CD4-positive, alpha-beta T cell treated with Interleukin-21 for 1 hour (primary cell): ENCODE data around the gene FAM120AOS.

Source experiments
- DNase-seq: peaks from one replicate; pipeline ENCODE4 v3.0.0-alpha.2; 2020

FAM120AOS gene

GRCh38 chr9:93453047-93453914 is at the start of gene FAM120AOS:
Gene FAM120AOS, minus strand, starts transcription at chr9:93453581. Its CDS starts 872 bp downstream, at chr9:93452709.
- peak; percentile 86 for DNase-seq

DNA sequence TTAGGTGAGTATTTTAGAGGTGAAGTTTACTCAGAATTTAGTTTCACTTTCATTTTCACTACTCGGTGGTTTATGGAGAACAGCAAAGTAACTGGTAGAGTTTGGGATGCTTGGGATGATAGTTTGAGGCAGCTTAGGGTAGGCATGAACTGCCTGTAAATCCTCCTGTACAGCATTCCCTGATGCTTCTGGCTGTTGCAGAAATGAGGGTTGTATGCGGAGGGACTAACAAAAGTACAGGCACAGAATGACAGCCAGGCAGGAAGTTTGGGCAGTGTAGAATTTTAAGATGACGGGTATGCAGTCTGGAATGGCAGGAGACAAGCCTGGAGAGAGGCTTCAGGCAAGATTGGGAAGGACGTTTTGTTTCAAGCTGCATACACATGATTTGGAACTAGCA is 48.0 kb upstream of the FAM120AOS start:
- DNase-seq, result peak; percentile 24

- no peak for DNase-seq
These were observed 47.4 kb upstream of the FAM120AOS start for GRCh38 chr9:93500571-93501298.

GRCh38 chr9:93496285-93496684 is 42.9 kb upstream of the FAM120AOS start:
- DNase-seq, result no peak

- no peak for DNase-seq
These were observed 40.6 kb upstream of the FAM120AOS start for GRCh38 chr9:93493949-93494348.

- no peak for DNase-seq
These were observed 38.9 kb upstream of the FAM120AOS start for GRCh38 chr9:93492327-93492726.

DNA sequence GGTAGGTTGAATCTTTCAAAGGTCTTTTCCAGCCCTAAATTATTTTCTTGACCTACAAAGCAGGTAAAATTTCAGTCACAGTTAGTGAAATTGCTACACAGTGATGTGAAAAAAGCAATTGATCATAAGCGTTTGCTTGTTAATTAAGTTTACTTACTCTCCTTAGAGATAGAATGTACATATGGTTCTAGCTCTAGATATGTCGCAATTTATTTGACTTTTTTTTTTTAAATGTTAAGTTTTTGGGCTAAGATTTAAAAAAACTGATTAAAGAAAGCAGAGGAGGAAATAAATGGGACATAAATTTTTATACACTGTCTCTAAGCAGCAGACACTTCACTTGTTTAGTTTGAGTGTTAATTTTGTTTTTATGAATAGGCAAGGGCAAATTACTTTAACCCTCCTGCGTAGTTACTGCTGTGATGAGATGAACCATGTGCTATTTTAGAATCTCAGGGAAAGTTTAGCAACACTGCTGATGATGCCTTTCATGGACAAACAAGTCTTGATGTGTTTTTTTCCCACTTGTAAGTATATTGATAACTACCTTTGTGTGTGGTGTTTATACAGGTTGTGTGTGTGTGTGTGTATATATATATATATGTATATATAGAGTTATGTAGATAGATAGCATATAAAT is 38.3 kb upstream of the FAM120AOS start:
- no peak for DNase-seq

GRCh38 chr9:93488244-93488643 is 34.9 kb upstream of the FAM120AOS start:
- no peak for DNase-seq

GRCh38 chr9:93486268-93486667 is 32.9 kb upstream of the FAM120AOS start:
- DNase-seq, result no peak

DNA sequence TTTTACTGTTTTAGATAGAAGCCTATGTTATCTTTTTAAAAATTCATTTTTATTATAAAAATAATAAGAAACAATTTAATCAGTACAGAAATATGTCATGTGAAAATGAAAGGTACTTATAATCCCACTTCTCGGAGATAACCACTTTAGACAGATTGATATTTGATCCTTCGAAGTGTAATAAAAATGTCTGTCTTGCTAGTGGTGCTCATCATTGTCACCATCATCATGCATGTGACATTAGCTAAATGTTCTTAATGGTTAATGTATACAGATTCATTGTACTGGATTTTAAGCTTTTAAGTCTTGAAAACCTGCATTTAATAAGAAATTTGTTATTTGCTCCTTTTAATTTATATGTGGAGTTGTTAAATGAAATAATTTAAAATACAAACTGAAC is 30.1 kb upstream of the FAM120AOS start:
- no peak for DNase-seq

DNA sequence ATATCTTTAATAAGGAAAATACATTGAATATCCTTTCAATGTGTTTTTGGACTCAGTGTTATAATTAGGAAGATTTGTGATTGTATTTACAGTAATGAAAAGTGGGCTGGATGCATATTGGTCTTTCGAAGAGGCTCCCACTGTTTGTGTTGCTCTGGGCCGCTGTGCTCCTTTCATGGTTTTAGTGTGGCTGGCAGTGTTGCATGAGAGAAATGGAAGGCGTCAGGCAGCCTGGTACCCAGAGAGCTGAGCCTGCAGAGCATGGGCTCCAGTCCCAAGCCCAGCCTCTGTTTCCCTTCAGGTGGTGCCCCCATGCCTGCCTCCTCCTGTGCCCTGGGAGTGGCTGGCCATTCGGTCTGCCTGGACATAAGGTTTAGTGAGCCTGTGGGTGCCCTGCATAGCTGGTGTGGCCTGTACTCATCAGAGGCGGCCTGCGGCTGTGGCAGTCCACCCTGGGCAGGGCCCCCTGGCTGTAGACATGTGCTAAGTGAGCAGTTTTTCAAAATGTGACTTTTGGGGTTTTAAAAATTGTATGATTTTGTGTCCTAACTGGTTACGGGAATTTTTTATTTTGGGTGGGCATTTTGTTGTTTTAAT is 27.4 kb upstream of the FAM120AOS start:
- no peak for DNase-seq

- no peak for DNase-seq
These were observed 26.9 kb upstream of the FAM120AOS start for GRCh38 chr9:93480262-93480661.

GRCh38 chr9:93479726-93480125 is 26.3 kb upstream of the FAM120AOS start:
- DNase-seq, result no peak

- DNase-seq, result no peak
These were observed 24.0 kb upstream of the FAM120AOS start for GRCh38 chr9:93477397-93477796.

DNA sequence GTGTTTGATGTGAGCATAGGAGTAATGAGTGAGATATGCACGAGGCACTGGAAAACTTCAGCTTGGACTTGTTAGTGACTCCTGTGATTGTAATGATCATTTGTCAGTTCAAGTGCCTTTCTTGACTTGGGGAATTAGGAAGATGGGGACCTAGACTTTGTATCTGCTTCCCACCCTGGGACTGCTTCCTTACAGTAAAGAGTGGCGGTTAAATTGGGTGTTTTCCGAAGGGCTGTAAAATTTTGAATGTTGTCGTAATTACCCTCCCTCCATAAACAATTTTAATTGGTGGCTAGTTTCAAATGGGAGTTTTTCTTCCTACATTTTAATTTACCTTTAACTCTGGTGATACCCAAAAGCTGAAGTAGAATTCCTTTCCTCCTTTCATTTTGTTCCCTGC is 23.5 kb upstream of the FAM120AOS start:
- no peak for DNase-seq

DNA sequence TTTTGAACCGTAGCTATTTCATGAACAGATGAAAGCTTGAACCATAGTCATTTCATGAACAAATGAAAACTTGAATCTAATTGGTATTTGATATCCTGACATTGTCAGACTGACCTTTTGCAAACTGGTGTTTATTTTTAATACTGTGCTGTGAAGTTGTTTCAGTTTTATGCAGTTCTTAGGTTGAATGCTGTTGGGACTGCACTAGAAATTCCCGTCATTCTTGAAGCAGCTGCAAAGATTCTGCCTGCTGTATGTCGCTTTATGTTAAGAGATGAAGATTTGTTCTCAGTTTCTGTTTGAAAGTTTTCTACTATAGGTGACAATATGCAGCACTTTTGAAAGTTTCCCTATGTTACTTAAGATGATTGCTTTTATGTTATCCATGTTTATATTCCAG is 22.5 kb upstream of the FAM120AOS start:
- no peak for DNase-seq

DNA sequence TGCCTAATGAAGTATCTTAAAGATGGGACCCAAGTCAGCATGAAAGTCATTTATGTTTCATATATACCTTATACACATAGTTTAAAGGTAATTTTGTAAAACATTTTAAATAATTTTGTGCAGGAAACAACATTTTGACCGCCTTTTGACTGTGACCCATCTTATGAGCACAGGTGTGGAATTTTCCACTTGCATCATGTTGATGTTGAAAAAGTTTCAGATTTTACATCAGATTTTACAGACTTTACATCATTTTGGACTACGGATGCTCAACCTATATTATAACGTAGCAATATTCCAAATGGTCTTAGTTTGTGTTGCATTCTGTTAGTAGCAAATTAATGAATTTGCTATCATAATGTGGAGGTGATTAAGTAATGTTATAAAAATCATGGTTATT is 21.7 kb upstream of the FAM120AOS start:
- no peak for DNase-seq

GRCh38 chr9:93473411-93473810 is 20.0 kb upstream of the FAM120AOS start:
- DNase-seq, result no peak

DNA sequence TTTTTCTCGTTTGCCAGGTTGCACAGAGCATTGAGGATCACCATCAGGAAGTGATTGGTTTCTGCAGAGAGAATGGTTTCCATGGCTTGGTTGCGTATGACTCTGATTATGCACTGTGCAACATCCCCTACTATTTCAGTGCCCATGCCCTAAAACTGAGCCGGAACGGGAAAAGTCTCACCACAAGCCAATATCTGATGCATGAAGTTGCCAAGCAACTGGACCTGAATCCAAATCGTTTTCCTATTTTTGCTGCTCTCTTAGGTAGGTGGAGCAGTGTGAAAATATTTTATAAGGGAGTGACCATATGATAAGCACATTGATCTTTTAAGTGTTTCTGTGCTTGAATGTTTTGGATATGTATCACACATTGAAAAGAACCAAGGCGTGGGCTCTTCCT is 17.7 kb upstream of the FAM120AOS start:
- no peak for DNase-seq

DNA sequence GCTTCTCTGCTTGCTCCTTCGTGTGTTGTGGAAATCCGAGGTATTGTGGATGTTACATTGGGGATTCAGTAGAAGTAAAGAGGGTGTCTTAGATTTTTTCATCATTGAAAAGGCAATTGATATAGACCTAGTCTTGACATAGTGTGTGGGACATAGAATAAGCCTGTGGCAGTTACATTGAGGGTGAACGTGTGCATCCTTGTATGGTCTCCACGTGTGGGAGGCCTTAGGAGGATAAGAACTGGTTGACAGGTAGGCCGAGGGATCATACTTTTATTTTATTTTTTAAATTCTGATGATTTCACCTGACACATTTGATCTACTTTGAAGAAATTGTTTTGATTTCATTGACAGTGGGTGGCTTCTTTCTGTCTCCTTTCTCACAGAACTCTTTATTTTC is 17.0 kb upstream of the FAM120AOS start:
- DNase-seq, result no peak

- DNase-seq, result no peak
These were observed 15.5 kb upstream of the FAM120AOS start for GRCh38 chr9:93468763-93469456.

DNA sequence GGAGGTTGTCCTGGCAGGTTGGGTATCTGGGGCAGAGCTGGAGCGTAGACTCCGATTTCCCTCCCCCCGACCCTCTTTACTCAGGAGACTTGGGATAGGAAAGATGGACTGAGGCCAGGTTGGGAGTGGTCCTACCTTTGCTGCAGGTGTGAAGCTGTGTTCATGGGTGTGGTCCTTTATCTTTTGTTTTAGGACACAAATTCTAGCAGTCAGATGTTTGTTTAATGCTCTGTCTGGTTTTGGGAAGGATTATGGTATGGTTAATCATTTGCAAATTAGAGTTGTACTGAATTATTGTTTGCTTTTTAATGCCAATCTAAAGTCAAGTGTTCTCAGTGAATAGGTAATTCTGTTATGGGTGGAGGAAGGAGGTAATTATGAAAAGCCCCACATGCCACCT is 14.1 kb upstream of the FAM120AOS start:
- DNase-seq, result no peak

- no peak for DNase-seq
These were observed 13.7 kb upstream of the FAM120AOS start for GRCh38 chr9:93467062-93467416.
